Ishikawa (cell line): ENCODE measurements around the gene SLC16A12.
A peak's percentile ranks its signal among the peaks of the same experiment; 100 is the strongest.

Source experiments
- CEBPB ChIP-seq: IDR thresholded peaks from 2 replicates; pipeline ENCODE4 v1.6.1; 2012
- CREB1 ChIP-seq: IDR thresholded peaks from 2 replicates; pipeline ENCODE4 v1.6.1; 2012; ENCODE audit warnings: low read depth
- EGR1 ChIP-seq: IDR thresholded peaks from 2 replicates; pipeline ENCODE4 v1.6.1; 2012
- EP300 ChIP-seq: IDR thresholded peaks from 2 replicates; pipeline ENCODE4 v1.6.1; 2012; ENCODE audit warnings: borderline replicate concordance
- FOXM1 ChIP-seq: IDR thresholded peaks from 2 replicates; pipeline ENCODE4 v1.6.1; 2012; ENCODE audit warnings: low read depth, borderline replicate concordance
- NFIC ChIP-seq: IDR thresholded peaks from 2 replicates; pipeline ENCODE4 v1.6.1; 2012
- RAD21 ChIP-seq: IDR thresholded peaks from 2 replicates; pipeline ENCODE4 v1.6.1; 2012; ENCODE audit warnings: low read depth
- TAF1 ChIP-seq: IDR thresholded peaks from 2 replicates; pipeline ENCODE4 v1.6.1; 2012; ENCODE audit warnings: low read depth, mild to moderate bottlenecking
- TCF12 ChIP-seq: IDR thresholded peaks from 2 replicates; pipeline ENCODE4 v1.6.1; 2012; ENCODE audit warnings: low read depth
- TEAD4 ChIP-seq: IDR thresholded peaks from 2 replicates; pipeline ENCODE4 v1.6.1; 2012
- YY1 ChIP-seq: IDR thresholded peaks from 2 replicates; pipeline ENCODE4 v1.6.1; 2012; ENCODE audit warnings: low read depth
- ZBTB7A ChIP-seq: IDR thresholded peaks from 2 replicates; pipeline ENCODE4 v1.6.1; 2012; ENCODE audit warnings: low read depth
- TF ChIP-seq, protein P1 (sequence below): IDR thresholded peaks from 2 replicates; pipeline ENCODE4 v1.6.1; 2012
- TF ChIP-seq, protein P2 (sequence below): IDR thresholded peaks from 2 replicates; pipeline ENCODE4 v1.6.1; 2012; ENCODE audit warnings: low read depth, mild to moderate bottlenecking
- TF ChIP-seq, protein P3 (sequence below): IDR thresholded peaks from 2 replicates; pipeline ENCODE4 v1.6.1; 2012

Gene SLC16A12

DNA sequence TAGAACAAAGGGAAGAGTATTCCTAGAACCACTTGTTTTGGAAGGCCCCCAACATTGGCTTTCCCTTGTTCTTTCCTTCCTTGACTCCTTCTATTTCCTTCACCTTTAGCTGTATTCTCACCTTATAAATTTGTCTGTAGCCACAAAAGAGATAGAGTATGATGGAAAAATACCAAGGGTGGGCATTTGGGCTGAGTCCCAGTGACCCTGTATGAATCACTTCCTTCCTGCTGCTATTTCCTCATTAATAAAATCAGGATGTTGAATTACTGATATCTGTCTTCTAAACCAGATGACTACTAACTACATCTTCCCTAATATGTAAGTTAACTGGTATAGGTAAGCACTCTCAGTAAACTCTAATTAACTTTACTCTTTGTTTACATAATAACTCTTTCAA, 65.9 kb downstream of the SLC16A12 start:
- TF ChIP-seq ZBTB7A (no peak), RAD21 (no peak), TEAD4 (no peak), EGR1 (no peak), TCF12 (no peak), NFIC (no peak), EP300 (no peak), TAF1 (no peak)
- TF ChIP-seq, protein P1, sequence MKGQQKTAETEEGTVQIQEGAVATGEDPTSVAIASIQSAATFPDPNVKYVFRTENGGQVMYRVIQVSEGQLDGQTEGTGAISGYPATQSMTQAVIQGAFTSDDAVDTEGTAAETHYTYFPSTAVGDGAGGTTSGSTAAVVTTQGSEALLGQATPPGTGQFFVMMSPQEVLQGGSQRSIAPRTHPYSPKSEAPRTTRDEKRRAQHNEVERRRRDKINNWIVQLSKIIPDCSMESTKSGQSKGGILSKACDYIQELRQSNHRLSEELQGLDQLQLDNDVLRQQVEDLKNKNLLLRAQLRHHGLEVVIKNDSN = no peak
- TF ChIP-seq, protein P2, sequence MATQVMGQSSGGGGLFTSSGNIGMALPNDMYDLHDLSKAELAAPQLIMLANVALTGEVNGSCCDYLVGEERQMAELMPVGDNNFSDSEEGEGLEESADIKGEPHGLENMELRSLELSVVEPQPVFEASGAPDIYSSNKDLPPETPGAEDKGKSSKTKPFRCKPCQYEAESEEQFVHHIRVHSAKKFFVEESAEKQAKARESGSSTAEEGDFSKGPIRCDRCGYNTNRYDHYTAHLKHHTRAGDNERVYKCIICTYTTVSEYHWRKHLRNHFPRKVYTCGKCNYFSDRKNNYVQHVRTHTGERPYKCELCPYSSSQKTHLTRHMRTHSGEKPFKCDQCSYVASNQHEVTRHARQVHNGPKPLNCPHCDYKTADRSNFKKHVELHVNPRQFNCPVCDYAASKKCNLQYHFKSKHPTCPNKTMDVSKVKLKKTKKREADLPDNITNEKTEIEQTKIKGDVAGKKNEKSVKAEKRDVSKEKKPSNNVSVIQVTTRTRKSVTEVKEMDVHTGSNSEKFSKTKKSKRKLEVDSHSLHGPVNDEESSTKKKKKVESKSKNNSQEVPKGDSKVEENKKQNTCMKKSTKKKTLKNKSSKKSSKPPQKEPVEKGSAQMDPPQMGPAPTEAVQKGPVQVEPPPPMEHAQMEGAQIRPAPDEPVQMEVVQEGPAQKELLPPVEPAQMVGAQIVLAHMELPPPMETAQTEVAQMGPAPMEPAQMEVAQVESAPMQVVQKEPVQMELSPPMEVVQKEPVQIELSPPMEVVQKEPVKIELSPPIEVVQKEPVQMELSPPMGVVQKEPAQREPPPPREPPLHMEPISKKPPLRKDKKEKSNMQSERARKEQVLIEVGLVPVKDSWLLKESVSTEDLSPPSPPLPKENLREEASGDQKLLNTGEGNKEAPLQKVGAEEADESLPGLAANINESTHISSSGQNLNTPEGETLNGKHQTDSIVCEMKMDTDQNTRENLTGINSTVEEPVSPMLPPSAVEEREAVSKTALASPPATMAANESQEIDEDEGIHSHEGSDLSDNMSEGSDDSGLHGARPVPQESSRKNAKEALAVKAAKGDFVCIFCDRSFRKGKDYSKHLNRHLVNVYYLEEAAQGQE = no peak

DNA sequence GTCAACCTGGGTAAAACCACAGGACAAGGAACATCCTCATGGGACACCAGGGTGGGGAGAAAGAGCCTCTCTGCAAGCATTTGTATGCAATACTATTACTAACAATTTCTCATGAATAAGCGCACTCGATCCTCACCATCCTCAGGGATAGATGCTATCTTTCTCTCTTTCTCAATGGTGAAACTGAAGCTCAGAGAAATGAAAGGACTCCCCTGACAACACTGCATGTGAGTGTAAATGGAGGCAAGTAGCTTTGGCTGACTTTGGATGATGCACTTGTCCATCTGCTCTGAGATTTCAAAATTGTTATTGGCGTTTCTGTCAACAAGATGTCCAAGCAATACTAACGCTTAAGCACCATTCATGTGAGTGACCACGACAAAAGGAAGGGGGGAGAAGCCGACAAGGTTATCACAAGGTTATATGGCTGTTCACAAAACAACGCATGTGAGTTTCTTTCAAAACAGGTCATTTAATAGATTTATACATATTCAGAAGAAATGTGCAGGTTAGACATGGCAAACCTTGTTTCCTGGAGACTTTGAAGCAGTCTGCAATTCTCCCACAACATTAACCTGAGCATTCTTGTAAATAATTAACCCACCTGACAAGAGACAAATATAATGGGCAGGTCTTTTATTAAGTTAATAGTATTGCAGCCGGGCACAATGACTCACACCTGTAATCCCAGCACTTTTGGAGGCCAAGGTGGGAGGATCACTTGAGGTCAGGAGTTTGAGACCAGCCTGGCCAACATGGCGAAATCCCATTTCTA, 67.0 kb downstream of the SLC16A12 start:
- TF ChIP-seq YY1 = no peak
- TF ChIP-seq, protein P1 = no peak
- TF ChIP-seq RAD21 = no peak
- no peak for TF ChIP-seq TAF1
- TF ChIP-seq NFIC = no peak
- TF ChIP-seq, protein P3, sequence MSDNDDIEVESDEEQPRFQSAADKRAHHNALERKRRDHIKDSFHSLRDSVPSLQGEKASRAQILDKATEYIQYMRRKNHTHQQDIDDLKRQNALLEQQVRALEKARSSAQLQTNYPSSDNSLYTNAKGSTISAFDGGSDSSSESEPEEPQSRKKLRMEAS = no peak
- TF ChIP-seq EP300 = no peak
- TF ChIP-seq, protein P2 = no peak
- TF ChIP-seq FOXM1 = no peak
- no peak for TF ChIP-seq TEAD4

DNA sequence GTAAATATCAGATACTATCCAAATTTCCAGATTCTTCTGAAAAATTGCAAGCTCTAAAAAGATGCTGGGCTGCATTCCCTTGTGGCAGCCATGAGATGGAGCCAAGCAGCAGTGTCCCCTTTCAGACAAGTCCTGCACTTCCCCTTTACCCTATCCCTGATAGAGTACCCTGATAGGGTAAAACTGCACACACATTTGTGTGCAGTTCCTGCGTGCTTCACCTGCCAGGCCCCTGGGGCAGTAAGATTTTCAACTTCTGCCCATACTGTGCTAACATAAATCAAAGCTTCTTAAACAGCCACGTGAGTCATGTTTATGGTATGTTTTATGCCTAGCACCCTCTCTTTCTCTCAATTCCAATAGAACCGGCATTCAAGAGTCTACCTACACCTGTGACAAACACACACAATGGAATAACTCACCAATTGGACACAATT, 68.8 kb downstream of the SLC16A12 start:
- no peak for TF ChIP-seq ZBTB7A
- peak; percentile 81 for TF ChIP-seq RAD21
- peak; percentile 73 for TF ChIP-seq FOXM1
- no peak for TF ChIP-seq EGR1
- TF ChIP-seq, protein P2 = no peak
- TF ChIP-seq CREB1 = no peak
- peak; percentile 84 for TF ChIP-seq TCF12
- no peak for TF ChIP-seq YY1
- peak; percentile 82 for TF ChIP-seq TEAD4
- peak; percentile 74; the same call in 1 of the 2 replicates for TF ChIP-seq EP300
- no peak for TF ChIP-seq TAF1
- 0 out of 2 replicates have a peak, but pooled peaks have one; percentile 21 for TF ChIP-seq CEBPB
- TF ChIP-seq, protein P1 = peak; percentile 53
- TF ChIP-seq, protein P3 = peak; percentile 83
- peak; percentile 54 for TF ChIP-seq NFIC

DNA sequence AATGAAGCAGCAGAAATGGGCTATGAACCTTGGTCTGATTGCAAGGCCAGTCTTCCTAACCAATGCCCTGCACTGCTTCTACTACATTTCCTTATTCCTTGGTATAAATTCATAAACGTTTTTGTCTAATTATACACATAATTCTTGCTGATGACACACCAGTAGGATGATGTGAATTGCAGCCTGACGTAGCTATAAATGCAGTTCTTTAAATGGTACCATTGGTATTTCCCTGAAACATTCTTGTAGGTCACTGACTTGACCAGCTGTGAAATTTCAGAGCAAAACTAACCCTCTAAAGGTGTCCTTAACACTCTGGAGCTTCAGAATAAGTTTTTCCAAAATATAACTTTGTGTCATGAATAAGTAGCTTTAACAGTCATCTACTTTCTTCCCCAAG, 70.2 kb downstream of the SLC16A12 start:
- TF ChIP-seq TCF12 (no peak), YY1 (no peak), TAF1 (no peak), EGR1 (no peak), TEAD4 (no peak)
